ENCODE measurements around the gene DNAH17. TPM values are rescaled to one million over a fixed set of nuclear protein-coding genes. Genes with fewer than 3 reads are reported as not detected.

Gene DNAH17
- total and polyA plus RNA-seq, 2 of the 8 experiments (the other 6 are each of a cell fraction or from before 2014, with no cell fraction given): 0.14 to 0.67 TPM

GRCh38 chr17:78400581-78401240 is 176.5 kb downstream of the DNAH17 start:
- no peak overlapping the region for H2AK5ac ChIP-seq (ENCODE audit: low read depth, low read length)
- H3K4me3 ChIP-seq (ENCODE audit: extremely low read depth in 1 of 4, insufficient read depth in 2 of 4, low read depth in 3 of 4, low read length in 4 of 4): no peak overlapping the region
- no peak overlapping the region for H3K4ac ChIP-seq (replicated peaks; ENCODE audit: insufficient read length, low read depth, low read length)
- H3K23me2 ChIP-seq (ENCODE audit: low read depth, low read length): no peaks in the 10 kb centered on the region
- ChIA-PET CTCF (ENCODE audit: partially characterized antibody) (interaction anchor here (0.6 to 6.5 kb wide), 15 partner anchors 10 to 307 kb away, joined by 3 to 45 read pairs (median 3); no protein-coding TSS in a partner anchor), POLR2A (ENCODE audit: partially characterized antibody) (interaction anchor here (1.4 to 2.1 kb wide), 3 partner anchors 8 to 41 kb away, joined by 4 to 7 read pairs (median 5); partner anchors contain the start of genes PGS1 and SOCS3)
- H3K4me2 ChIP-seq (ENCODE audit: insufficient read depth in 1 of 2, low read depth in 2 of 2, low read length in 2 of 2): no peak overlapping the region
- no peaks in the 10 kb centered on the region for H3K9me3 ChIP-seq (ENCODE audit: insufficient read depth in 2 of 2, low read depth in 1 of 2, low read length in 1 of 2)
- H3K9ac ChIP-seq (replicated peaks in 1 of 4; ENCODE audit: extremely low read depth in 1 of 4, low read depth in 3 of 4, low read length in 3 of 4): no peak overlapping the region
- WGBS, 2 experiments (ENCODE audit: extremely low coverage in 1 of 2, insufficient coverage in 1 of 2, insufficient read length in 1 of 2, insufficient replicate concordance in 2 of 2, low coverage in 1 of 2, low lambda C conversion rate in 2 of 2, missing lambda C conversion rate in 1 of 2): 90% methylated on average over 17 of the region's 17 CpGs; no CpG with 5 or more reads in 1 of the 2 experiments
- peaks cover 2% of the 10 kb centered on the region; the same call in 1 of the 2 replicates for H3K79me1 ChIP-seq (ENCODE audit: low read depth, low read length)
- H2BK5ac ChIP-seq (ENCODE audit: low read depth, low read length): 0 out of 2 replicates have a peak overlapping the region, but pooled peaks have one; percentile 44
- H2BK20ac ChIP-seq (ENCODE audit: low read length): no peak overlapping the region
- no peak overlapping the region for H3K14ac ChIP-seq (ENCODE audit: insufficient read length)
- H2BK15ac ChIP-seq (ENCODE audit: low read length): no peak overlapping the region
- DNase-seq (ENCODE audit: low read depth in 1 of 2, low spot score in 2 of 2): no peak
- no peaks in the 10 kb centered on the region for H3K4me1 ChIP-seq (replicated peaks in 1 of 4; ENCODE audit: control insufficient read depth in 3 of 4, insufficient read depth in 4 of 4, low read length in 3 of 4)
- no peak overlapping the region for H2AFZ ChIP-seq (ENCODE audit: low read length)
- no peak overlapping the region for H2BK12ac ChIP-seq (ENCODE audit: low read depth, low read length)
- no peak overlapping the region for H3K18ac ChIP-seq (ENCODE audit: extremely low read depth, low read length)
- no peak overlapping the region for H3K23ac ChIP-seq (ENCODE audit: insufficient read length)
- H3K56ac ChIP-seq (replicated peaks; ENCODE audit: insufficient read length, low read depth, low read length): no peak overlapping the region
- no peak overlapping the region for H4K8ac ChIP-seq (ENCODE audit: extremely low read depth, insufficient read depth, low read length)
- H4K91ac ChIP-seq (replicated peaks; ENCODE audit: insufficient read length, low read length): no peak overlapping the region
- H3K79me2 ChIP-seq (ENCODE audit: control insufficient read depth in 1 of 2, insufficient read depth in 2 of 2, low read length in 2 of 2): peaks cover 0 to 57% of the 10 kb centered on the region in 2 experiments; a peak in 2 of 4 replicates
- no peak overlapping the region for H3K27ac ChIP-seq (ENCODE audit: low read depth, low read length)
- H3K27me3 ChIP-seq (replicated peaks in 1 of 4; ENCODE audit: control insufficient read depth in 3 of 4, extremely low read depth in 1 of 4, insufficient read depth in 3 of 4, low read length in 3 of 4): no peaks in the 10 kb centered on the region
- no peak overlapping the region for H4K5ac ChIP-seq (ENCODE audit: insufficient read length, low read depth, low read length)
- H3K36me3 ChIP-seq (ENCODE audit: control insufficient read depth in 2 of 4, insufficient read depth in 4 of 4, low read length in 3 of 4): peaks cover 36 to 76% (median 70%) of the 10 kb centered on the region in 4 experiments
- H4K20me1 ChIP-seq (replicated peaks in 1 of 2; ENCODE audit: control insufficient read depth in 1 of 2, insufficient read depth in 2 of 2, low read length in 2 of 2): peaks cover 9 to 30% of the 10 kb centered on the region in 2 experiments
- no peak overlapping the region for H2BK120ac ChIP-seq (replicated peaks; ENCODE audit: low read depth, low read length)
- no peak for FAIRE-seq
- no peak for TF ChIP-seq E2F6 (IDR thresholded peaks at IDR 0.05)
- no peak for TF ChIP-seq FOSL1 (IDR thresholded peaks at IDR 0.05; ENCODE audit: insufficient read depth, low read depth, low read length)
- no peak for TF ChIP-seq SIRT6 (IDR thresholded peaks at IDR 0.05; ENCODE audit: low read length)
